Measurements from ENCODE around the gene MCTP1.

Gene MCTP1

GRCh38 chr5:94928891-94929290, 356.0 kb downstream of the MCTP1 start:
- DNase-seq = no peak

- no peak for DNase-seq
Observed at GRCh38 chr5:94920570-94920969, 364.3 kb downstream of the MCTP1 start.

GRCh38 chr5:94916619-94917018, 368.3 kb downstream of the MCTP1 start:
- DNase-seq = no peak

- no peak for DNase-seq
Observed at GRCh38 chr5:94911276-94911675, 373.6 kb downstream of the MCTP1 start.

- DNase-seq = no peak
Observed at GRCh38 chr5:94910721-94911120, 374.2 kb downstream of the MCTP1 start.

GRCh38 chr5:94908889-94909480, 375.9 kb downstream of the MCTP1 start:
- DNase-seq = no peak

- DNase-seq = no peak
Observed at GRCh38 chr5:94906750-94907149, 378.1 kb downstream of the MCTP1 start.

GRCh38 chr5:94903726-94904125, 381.2 kb downstream of the MCTP1 start:
- no peak for DNase-seq

- DNase-seq = no peak
Observed at GRCh38 chr5:94901191-94901979, 383.5 kb downstream of the MCTP1 start.

- no peak for DNase-seq
Observed at GRCh38 chr5:94900006-94900505, 384.8 kb downstream of the MCTP1 start.

- DNase-seq = no peak
Observed at GRCh38 chr5:94893412-94894135, 391.3 kb downstream of the MCTP1 start.

GRCh38 chr5:94891972-94892371, 392.9 kb downstream of the MCTP1 start:
- no peak for DNase-seq

GRCh38 chr5:94891565-94891964, 393.3 kb downstream of the MCTP1 start:
- DNase-seq = no peak

- DNase-seq = no peak
Observed at GRCh38 chr5:94890907-94891306, 394.0 kb downstream of the MCTP1 start.

- no peak for DNase-seq
Observed at GRCh38 chr5:94888674-94889073, 396.2 kb downstream of the MCTP1 start.

- no peak for DNase-seq
Observed at GRCh38 chr5:94885931-94886330, 399.0 kb downstream of the MCTP1 start.

- DNase-seq = no peak
Observed at GRCh38 chr5:94884311-94884710, 400.6 kb downstream of the MCTP1 start.

- DNase-seq = no peak
Observed at GRCh38 chr5:94872526-94872925, 412.4 kb downstream of the MCTP1 start.

GRCh38 chr5:94870511-94871183, 414.2 kb downstream of the MCTP1 start:
- DNase-seq = no peak

- no peak for DNase-seq
Observed at GRCh38 chr5:94869921-94870320, 415.0 kb downstream of the MCTP1 start.

GRCh38 chr5:94863951-94864350, 420.9 kb downstream of the MCTP1 start:
- no peak for DNase-seq

- no peak for DNase-seq
Observed at GRCh38 chr5:94857111-94857510, 427.8 kb downstream of the MCTP1 start.

- no peak for DNase-seq
Observed at GRCh38 chr5:94856257-94856800, 428.6 kb downstream of the MCTP1 start.
